ENCODE results near the gene DDX10. TPM values are rescaled to one million over a fixed set of nuclear protein-coding genes. Genes with fewer than 3 reads are reported as not detected.

DDX10 gene
- total RNA-seq, 1 donor from 2014 or later = 32.2 TPM

DNA sequence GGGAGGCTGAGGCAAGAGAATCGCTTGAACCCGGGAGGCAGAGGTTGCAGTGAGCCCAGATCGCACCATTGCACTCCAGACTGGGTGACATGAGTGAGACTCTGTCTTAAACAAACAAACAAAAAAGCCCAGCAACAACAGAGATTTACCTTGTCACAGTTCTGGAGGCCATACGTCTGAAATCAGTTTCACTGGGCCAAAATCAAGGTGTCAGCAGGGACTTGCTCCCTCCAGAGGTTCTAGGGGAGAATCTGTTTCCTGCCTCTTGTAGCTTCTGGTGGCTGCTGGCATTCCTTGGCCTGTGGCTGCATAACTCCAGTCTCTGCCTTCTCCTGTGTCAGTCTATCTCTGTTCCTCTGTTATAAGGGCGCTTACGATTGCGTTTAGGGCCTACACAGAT lies 1.5 kb downstream of the DDX10 start:
- peaks cover 6% of the 10 kb centered on the region for H3K4me1 ChIP-seq (ENCODE audit: insufficient read depth, low read length)

DNA sequence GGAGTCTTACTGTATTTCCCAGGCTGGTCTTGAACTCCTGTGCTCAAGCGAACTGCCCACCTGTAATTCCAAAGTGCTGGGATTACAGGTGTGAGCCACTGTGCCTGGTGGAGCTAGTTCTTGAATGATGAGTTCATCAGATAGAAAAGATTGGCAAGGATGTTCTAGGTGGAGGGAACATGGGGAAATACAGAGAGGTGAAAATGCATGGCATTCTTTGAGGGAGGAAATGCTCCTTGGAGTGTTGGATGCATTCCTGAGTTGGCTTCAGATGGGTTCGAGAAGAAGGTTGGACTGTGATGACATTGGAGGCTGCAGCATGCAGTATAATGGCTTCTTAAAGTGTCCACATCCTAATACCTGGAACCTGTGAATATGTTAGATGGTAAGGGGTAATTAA lies 4.4 kb downstream of the DDX10 start:
- Histone ChIP-seq H2AFZ (ENCODE audit: low read depth, low read length) (no peak overlapping the region), H3K9me3 (ENCODE audit: insufficient read depth, low read depth, low read length) (no peaks in the 10 kb centered on the region), H3K27ac (ENCODE audit: low read depth, low read length) (no peak overlapping the region), H3K4me1 (ENCODE audit: insufficient read depth, low read length) (peaks cover 15% of the 10 kb centered on the region), H3K4me3 (ENCODE audit: insufficient read depth, low read depth, low read length) (no peak overlapping the region), H3K4me2 (ENCODE audit: low read length) (no peak overlapping the region), H3K9ac (ENCODE audit: low read length) (no peak overlapping the region), H3K36me3 (ENCODE audit: insufficient read depth, low read length) (no peaks in the 10 kb centered on the region), H4K20me1 (ENCODE audit: insufficient read depth, low read length) (peaks cover 30% of the 10 kb centered on the region), H3K79me2 (ENCODE audit: insufficient read depth, low read length) (peaks cover 91% of the 10 kb centered on the region), H3K27me3 (ENCODE audit: insufficient read depth, low read length) (no peaks in the 10 kb centered on the region)
- Mint-ChIP-seq H3K27me3 (ENCODE audit: low read depth, unreplicated experiment) (no peaks in the 10 kb centered on the region), H3K4me3 (ENCODE audit: unreplicated experiment) (no peak overlapping the region), H3K4me1 (ENCODE audit: low read depth, unreplicated experiment) (peaks cover 19% of the 10 kb centered on the region), H3K36me3 (ENCODE audit: low read depth, unreplicated experiment) (peaks cover 9% of the 10 kb centered on the region), H3K9me3 (ENCODE audit: unreplicated experiment) (no peaks in the 10 kb centered on the region), H3K27ac (ENCODE audit: unreplicated experiment) (no peak overlapping the region)
- no peak for FAIRE-seq
- no peak for DNase-seq (ENCODE audit: low read depth)
- no peak for TF ChIP-seq EZH2 (IDR thresholded peaks at IDR 0.05; ENCODE audit: insufficient read depth, low read length)
- TF ChIP-seq, protein P1, sequence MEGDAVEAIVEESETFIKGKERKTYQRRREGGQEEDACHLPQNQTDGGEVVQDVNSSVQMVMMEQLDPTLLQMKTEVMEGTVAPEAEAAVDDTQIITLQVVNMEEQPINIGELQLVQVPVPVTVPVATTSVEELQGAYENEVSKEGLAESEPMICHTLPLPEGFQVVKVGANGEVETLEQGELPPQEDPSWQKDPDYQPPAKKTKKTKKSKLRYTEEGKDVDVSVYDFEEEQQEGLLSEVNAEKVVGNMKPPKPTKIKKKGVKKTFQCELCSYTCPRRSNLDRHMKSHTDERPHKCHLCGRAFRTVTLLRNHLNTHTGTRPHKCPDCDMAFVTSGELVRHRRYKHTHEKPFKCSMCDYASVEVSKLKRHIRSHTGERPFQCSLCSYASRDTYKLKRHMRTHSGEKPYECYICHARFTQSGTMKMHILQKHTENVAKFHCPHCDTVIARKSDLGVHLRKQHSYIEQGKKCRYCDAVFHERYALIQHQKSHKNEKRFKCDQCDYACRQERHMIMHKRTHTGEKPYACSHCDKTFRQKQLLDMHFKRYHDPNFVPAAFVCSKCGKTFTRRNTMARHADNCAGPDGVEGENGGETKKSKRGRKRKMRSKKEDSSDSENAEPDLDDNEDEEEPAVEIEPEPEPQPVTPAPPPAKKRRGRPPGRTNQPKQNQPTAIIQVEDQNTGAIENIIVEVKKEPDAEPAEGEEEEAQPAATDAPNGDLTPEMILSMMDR (IDR thresholded peaks at IDR 0.05; ENCODE audit: insufficient read depth, low read depth, low read length) = no peak

More for the DNA sequence above, 1.5 kb downstream of the DDX10 start:
- H3K4me3 ChIP-seq (ENCODE audit: insufficient read depth, low read depth, low read length) = no peak overlapping the region
- FAIRE-seq (no peak), DNase-seq (ENCODE audit: low read depth) (no peak)
- H3K9me3 ChIP-seq (ENCODE audit: insufficient read depth, low read depth, low read length) = no peaks in the 10 kb centered on the region
- no peak overlapping the region for H3K9ac ChIP-seq (ENCODE audit: low read length)
- peak overlapping the region; percentile 77 for H3K4me2 ChIP-seq (ENCODE audit: low read length)
- H3K27ac ChIP-seq (ENCODE audit: low read depth, low read length) = no peak overlapping the region
- no peaks in the 10 kb centered on the region for H3K36me3 ChIP-seq (ENCODE audit: insufficient read depth, low read length)
- peaks cover 9% of the 10 kb centered on the region for H3K4me1 Mint-ChIP-seq (ENCODE audit: low read depth, unreplicated experiment)
- H3K27ac Mint-ChIP-seq (ENCODE audit: unreplicated experiment) = no peak overlapping the region
- no peaks in the 10 kb centered on the region for H3K27me3 Mint-ChIP-seq (ENCODE audit: low read depth, unreplicated experiment)
- no peak for TF ChIP-seq EZH2 (IDR thresholded peaks at IDR 0.05; ENCODE audit: insufficient read depth, low read length)
- TF ChIP-seq, protein P1 (IDR thresholded peaks at IDR 0.05; ENCODE audit: insufficient read depth, low read depth, low read length) = no peak
- no peaks in the 10 kb centered on the region for H3K9me3 Mint-ChIP-seq (ENCODE audit: unreplicated experiment)
- H3K36me3 Mint-ChIP-seq (ENCODE audit: low read depth, unreplicated experiment) = peaks cover 9% of the 10 kb centered on the region
- peak overlapping the region; percentile 100 for H3K4me3 Mint-ChIP-seq (ENCODE audit: unreplicated experiment)
- H3K27me3 ChIP-seq (ENCODE audit: insufficient read depth, low read length) = no peaks in the 10 kb centered on the region
- peaks cover 65% of the 10 kb centered on the region for H3K79me2 ChIP-seq (ENCODE audit: insufficient read depth, low read length)
- no peak overlapping the region for H2AFZ ChIP-seq (ENCODE audit: low read depth, low read length)
- peaks cover 30% of the 10 kb centered on the region for H4K20me1 ChIP-seq (ENCODE audit: insufficient read depth, low read length)

DNA sequence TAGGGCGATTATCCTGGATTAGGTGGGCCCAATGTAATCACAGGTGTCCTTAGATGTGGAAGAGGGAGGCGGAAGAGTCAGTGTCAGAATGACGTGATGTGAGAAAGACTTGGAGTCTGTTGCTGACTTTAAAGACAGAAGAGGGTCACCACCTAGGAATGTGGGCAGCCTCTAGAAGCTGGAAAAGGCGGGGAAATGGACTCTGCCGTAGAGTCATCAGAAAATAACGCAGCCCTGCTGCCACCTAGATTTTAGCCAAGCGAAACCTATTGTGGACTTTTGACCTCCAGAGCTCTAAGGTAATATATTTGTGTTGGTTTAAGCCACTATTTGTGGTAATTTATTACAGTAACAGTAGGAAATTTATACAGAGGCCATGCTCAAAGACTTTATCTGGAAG lies 4.8 kb downstream of the DDX10 start:
- peak; percentile 31 for DNase-seq (ENCODE audit: low read depth)
- Histone ChIP-seq H3K79me2 (ENCODE audit: insufficient read depth, low read length) (peaks cover 95% of the 10 kb centered on the region), H3K27ac (ENCODE audit: low read depth, low read length) (no peak overlapping the region), H3K4me3 (ENCODE audit: insufficient read depth, low read depth, low read length) (no peak overlapping the region), H3K4me2 (ENCODE audit: low read length) (no peak overlapping the region), H2AFZ (ENCODE audit: low read depth, low read length) (no peak overlapping the region), H3K27me3 (ENCODE audit: insufficient read depth, low read length) (no peaks in the 10 kb centered on the region), H3K36me3 (ENCODE audit: insufficient read depth, low read length) (peaks cover under 1% of the 10 kb centered on the region), H3K4me1 (ENCODE audit: insufficient read depth, low read length) (peaks cover 12% of the 10 kb centered on the region), H4K20me1 (ENCODE audit: insufficient read depth, low read length) (peaks cover 30% of the 10 kb centered on the region), H3K9ac (ENCODE audit: low read length) (no peak overlapping the region), H3K9me3 (ENCODE audit: insufficient read depth, low read depth, low read length) (no peaks in the 10 kb centered on the region)
- Mint-ChIP-seq H3K27ac (ENCODE audit: unreplicated experiment) (no peak overlapping the region), H3K4me1 (ENCODE audit: low read depth, unreplicated experiment) (peaks cover 19% of the 10 kb centered on the region), H3K27me3 (ENCODE audit: low read depth, unreplicated experiment) (no peaks in the 10 kb centered on the region), H3K36me3 (ENCODE audit: low read depth, unreplicated experiment) (peaks cover 9% of the 10 kb centered on the region), H3K9me3 (ENCODE audit: unreplicated experiment) (no peaks in the 10 kb centered on the region), H3K4me3 (ENCODE audit: unreplicated experiment) (no peak overlapping the region)
- no peak for TF ChIP-seq EZH2 (IDR thresholded peaks at IDR 0.05; ENCODE audit: insufficient read depth, low read length)
- TF ChIP-seq, protein P1 (IDR thresholded peaks at IDR 0.05; ENCODE audit: insufficient read depth, low read depth, low read length) = no peak
- FAIRE-seq = no peak
